Psoas muscle (tissue), 8 donors: ENCODE data around the gene TAT. TPM values are rescaled to one million over a fixed set of nuclear protein-coding genes. Genes with fewer than 3 reads are reported as not detected.
"Not testable (repeated sequence)": the region's sequence is repeated elsewhere in the genome, so short reads cannot be mapped to it uniquely, and the experiment has no call there.

Source experiments
- ATAC-seq, 4 donors: fragments of 200-7000 bp; cut with Tn5 transposase; one replicate each; pipeline ENCODE4 v1.9.1; 2020; ENCODE audit warnings: moderate library complexity in 3 of 4, mild to moderate bottlenecking in 2 of 4
- DNase-seq, 2 donors: peaks; one replicate each; pipeline ENCODE4 v3.0.0-alpha.2; 2020
- H3K27ac ChIP-seq: fragments of 200-600 bp; one replicate; pipeline ENCODE4 v1.8.0; 2022
- H3K27me3 ChIP-seq, 3 donors: fragments of 200-600 bp in 1 of 3; one replicate each; pipeline versions ENCODE4 v1.6.1 to v1.8.0; 2013 to 2022; ENCODE audit warnings: low read length in 2 of 3, mild to moderate bottlenecking in 2 of 3, moderate library complexity in 1 of 3; ENCODE audit not compliant: insufficient read depth in 3 of 3
- H3K36me3 ChIP-seq, 2 donors: fragments of 200-600 bp in 1 of 2; one replicate each; pipeline versions ENCODE4 v1.6.1 to v1.8.0; 2013 to 2022; ENCODE audit warnings: low read depth in 1 of 2, mild to moderate bottlenecking in 1 of 2, moderate library complexity in 1 of 2; ENCODE audit not compliant: insufficient read depth in 1 of 2
- H3K4me1 ChIP-seq: fragments of 200-600 bp; one replicate; pipeline ENCODE4 v1.8.0; 2022
- H3K4me3 ChIP-seq: fragments of 200-600 bp; one replicate; pipeline ENCODE4 v1.8.0; 2022; ENCODE audit warnings: mild to moderate bottlenecking
- H3K9me3 ChIP-seq: fragments of 200-600 bp; one replicate; pipeline ENCODE4 v1.8.0; 2022
- WGBS, 3 donors: extraction: QIAGEN DNeasy Blood & Tissue Kit; methylation state at CpG; one replicate each; pipeline versions ENCODE4 v1.1.6 to v1.1.7; 2013; 5-methylcytosine and 5-hydroxymethylcytosine counted together
- intact Hi-C, 2 donors: fragments of 100-400 bp; cut with DNase I; formaldehyde crosslinking; loops; one replicate each; pipeline versions ENCODE4 v1.11.0 to v1.14.2; 2022
- polyA plus RNA-seq, 3 donors: library from polyadenylated mRNA; stranded (reverse); fragments of 200-250 nt; gene quantifications; one replicate each; pipeline ENCODE4 v1.2.3, GENCODE V29; 2013
- total RNA-seq, 4 donors: library from RNA; stranded (reverse); fragmentation: NEBNext Ultra II Directional in 2 of 4; extraction: Animal tissue kit (Norgen Biotek cat#: 25700) in 2 of 4; gene quantifications; one replicate each; pipeline versions ENCODE4 v1.2.1 to v1.2.4, GENCODE V29; 2021 to 2023
- TF ChIP-seq, protein P1 (sequence below): fragments of 200-600 bp; IDR thresholded peaks from one replicate; pipeline ENCODE4 v1.8.0; 2022; ENCODE audit warnings: antibody characterized with exemption
- donor health status: healthy with polysubstance abuse.
- donor health status: DM: no; HTN: no; CAD: no; lungs with moderate emphysema.
- donor health status: Bipolar disorder and iron deficiency.
- donor health status: healthy.
- donor health status: DM: yes; HTN: yes; CAD: no.
- donor health status: DM: no; HTN: no; CAD: no.
- donor health status: DM: no; HTN: no; CAD: no.
- donor health status: DM: yes; HTN: yes; CAD: no.

The TAT gene
- total and polyA plus RNA-seq, 7 donors = 0.17 to 0.26 TPM; not detected in 5

- intact Hi-C loops = no loop called here
- no peak for DNase-seq
Measured at GRCh38 chr16:71585318-71585703, 8.4 kb upstream of the TAT start.

GRCh38 chr16:71584543-71585317, 7.8 kb upstream of the TAT start:
- no peak overlapping the region for H3K4me3 ChIP-seq
- H3K27me3 ChIP-seq = peaks cover 0 to 3% (median 0%) of the 10 kb centered on the region in 3 donors
- no peaks in the 10 kb centered on the region for H3K9me3 ChIP-seq
- TF ChIP-seq, protein P1, sequence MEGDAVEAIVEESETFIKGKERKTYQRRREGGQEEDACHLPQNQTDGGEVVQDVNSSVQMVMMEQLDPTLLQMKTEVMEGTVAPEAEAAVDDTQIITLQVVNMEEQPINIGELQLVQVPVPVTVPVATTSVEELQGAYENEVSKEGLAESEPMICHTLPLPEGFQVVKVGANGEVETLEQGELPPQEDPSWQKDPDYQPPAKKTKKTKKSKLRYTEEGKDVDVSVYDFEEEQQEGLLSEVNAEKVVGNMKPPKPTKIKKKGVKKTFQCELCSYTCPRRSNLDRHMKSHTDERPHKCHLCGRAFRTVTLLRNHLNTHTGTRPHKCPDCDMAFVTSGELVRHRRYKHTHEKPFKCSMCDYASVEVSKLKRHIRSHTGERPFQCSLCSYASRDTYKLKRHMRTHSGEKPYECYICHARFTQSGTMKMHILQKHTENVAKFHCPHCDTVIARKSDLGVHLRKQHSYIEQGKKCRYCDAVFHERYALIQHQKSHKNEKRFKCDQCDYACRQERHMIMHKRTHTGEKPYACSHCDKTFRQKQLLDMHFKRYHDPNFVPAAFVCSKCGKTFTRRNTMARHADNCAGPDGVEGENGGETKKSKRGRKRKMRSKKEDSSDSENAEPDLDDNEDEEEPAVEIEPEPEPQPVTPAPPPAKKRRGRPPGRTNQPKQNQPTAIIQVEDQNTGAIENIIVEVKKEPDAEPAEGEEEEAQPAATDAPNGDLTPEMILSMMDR = no peak
- DNase-seq = no peak
- no peaks in the 10 kb centered on the region for H3K36me3 ChIP-seq
- intact Hi-C loops = no loop called here
- H3K4me1 ChIP-seq = no peaks in the 10 kb centered on the region
- ATAC-seq = no peak
- H3K27ac ChIP-seq = no peak overlapping the region
- WGBS, 3 donors = 78 to 86% (median 84%) methylated on average over 3 of the region's 3 CpGs

More at GRCh38 chr16:71585318-71585703, 8.4 kb upstream of the TAT start:
- Histone ChIP-seq H3K4me1 (no peaks in the 10 kb centered on the region), H3K27me3 (peaks cover 0 to 4% (median 0%) of the 10 kb centered on the region in 3 donors), H3K4me3 (no peak overlapping the region), H3K27ac (no peak overlapping the region), H3K36me3 (no peaks in the 10 kb centered on the region), H3K9me3 (no peaks in the 10 kb centered on the region)
- 54 to 60% (median 58%) methylated on average over 4 of the region's 4 CpGs for WGBS, 3 donors
- TF ChIP-seq, protein P1 = no peak
- ATAC-seq = no peak

GRCh38 chr16:71582553-71582848, 5.6 kb upstream of the TAT start:
- H3K36me3 ChIP-seq, H3K9me3 ChIP-seq, H3K4me3 ChIP-seq, DNase-seq, ATAC-seq, intact Hi-C loops, H3K27me3 ChIP-seq, H3K4me1 ChIP-seq, H3K27ac ChIP-seq: not testable (repeated sequence)
- 84 to 87% (median 86%) methylated on average over 5 of the region's 5 CpGs for WGBS, 3 donors

GRCh38 chr16:71574702-71575101, 2.2 kb downstream of the TAT start:
- Histone ChIP-seq H3K36me3 (no peaks in the 10 kb centered on the region), H3K4me3 (no peak overlapping the region), H3K27ac (no peak overlapping the region), H3K4me1 (no peaks in the 10 kb centered on the region), H3K27me3 (peaks cover 0 to 2% (median 2%) of the 10 kb centered on the region in 3 donors), H3K9me3 (no peaks in the 10 kb centered on the region)
- intact Hi-C loops = no loop called here
- TF ChIP-seq, protein P1 = no peak
- DNase-seq = no peak
- ATAC-seq = no peak

DNA sequence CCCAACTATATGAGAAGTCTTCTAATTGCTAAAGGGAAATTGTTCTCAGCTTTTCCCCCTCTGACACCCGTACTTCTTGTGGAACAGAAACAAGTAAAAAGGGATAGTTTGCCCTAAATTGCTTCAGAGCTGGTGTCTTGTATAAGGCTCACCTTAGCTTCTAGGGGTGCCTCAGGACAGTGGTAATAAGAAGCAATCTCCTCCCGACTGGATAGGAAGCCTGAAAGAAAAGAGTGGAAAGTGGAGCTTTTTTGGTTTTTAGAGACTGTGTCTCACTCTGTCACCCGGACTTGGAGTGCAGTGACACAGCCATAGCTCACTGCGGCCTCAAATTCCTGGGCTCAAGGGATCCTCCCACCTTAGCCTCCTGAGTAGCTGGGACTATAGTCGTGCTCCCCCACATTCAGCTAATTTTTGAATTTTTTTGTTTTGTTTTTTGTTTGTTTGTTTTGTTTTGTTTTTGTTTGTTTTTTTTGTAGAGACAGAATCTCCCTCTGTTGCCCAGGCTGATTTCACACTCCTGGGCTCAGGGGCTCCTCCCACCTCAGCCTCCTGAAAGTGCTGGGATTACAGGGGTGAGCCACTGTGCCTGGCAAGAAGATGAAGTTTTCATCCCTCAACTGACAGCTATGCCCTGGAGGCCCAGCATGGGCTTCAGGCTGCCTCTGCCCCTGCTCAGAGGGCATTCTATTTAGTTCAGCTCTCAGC, 3.4 kb downstream of the TAT start:
- TF ChIP-seq, protein P1 = no peak
- 69 to 73% (median 71%) methylated on average over 5 of the region's 5 CpGs for WGBS, 3 donors

More for the DNA sequence above, 3.4 kb downstream of the TAT start:
- Histone ChIP-seq H3K9me3 (no peaks in the 10 kb centered on the region), H3K4me3 (no peak overlapping the region), H3K4me1 (no peaks in the 10 kb centered on the region), H3K27ac (no peak overlapping the region), H3K36me3 (no peaks in the 10 kb centered on the region), H3K27me3 (peaks cover 0 to 2% (median 2%) of the 10 kb centered on the region in 3 donors)
- intact Hi-C loops = no loop called here
- ATAC-seq (no peak), DNase-seq (no peak)
